Ramos (cell line): ENCODE measurements around the gene GABRR2.
"Not testable (repeated sequence)": the region's sequence is repeated elsewhere in the genome, so short reads cannot be mapped to it uniquely, and the experiment has no call there.

Experiments
- in situ Hi-C: fragments of 300-500 bp; cut with MboI; formaldehyde crosslinking; loops from one replicate; pipeline ENCODE4 v1.14.3; 2022; ENCODE audit warnings: low sequenced_read_pairs; ENCODE audit not compliant: unreplicated experiment

GABRR2 gene

GRCh38 chr6:89330910-89331309 is 15.8 kb upstream of the GABRR2 start:
- in situ Hi-C loops = no loop called here

DNA sequence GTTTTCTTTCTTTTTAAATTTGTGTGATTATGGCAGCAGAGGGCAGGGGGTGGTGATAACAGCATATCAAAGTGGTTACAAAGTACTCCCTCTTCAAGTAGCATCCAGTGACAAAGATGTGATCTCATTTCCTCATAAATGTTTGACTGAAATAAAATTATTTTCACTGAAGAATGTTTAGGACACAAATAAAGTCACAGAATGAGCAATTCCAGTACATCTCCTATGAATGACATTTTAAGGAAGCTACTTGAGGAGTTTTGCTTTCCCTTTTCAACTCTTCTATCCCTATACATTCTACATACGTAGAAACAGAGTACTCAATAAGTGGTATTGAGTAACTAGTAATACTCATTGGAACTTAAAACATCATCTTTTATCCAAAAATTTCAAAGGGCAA is 13.9 kb upstream of the GABRR2 start:
- in situ Hi-C loops = no loop called here

- in situ Hi-C loops = no loop called here
These were observed 9.2 kb upstream of the GABRR2 start for GRCh38 chr6:89324304-89324703.

DNA sequence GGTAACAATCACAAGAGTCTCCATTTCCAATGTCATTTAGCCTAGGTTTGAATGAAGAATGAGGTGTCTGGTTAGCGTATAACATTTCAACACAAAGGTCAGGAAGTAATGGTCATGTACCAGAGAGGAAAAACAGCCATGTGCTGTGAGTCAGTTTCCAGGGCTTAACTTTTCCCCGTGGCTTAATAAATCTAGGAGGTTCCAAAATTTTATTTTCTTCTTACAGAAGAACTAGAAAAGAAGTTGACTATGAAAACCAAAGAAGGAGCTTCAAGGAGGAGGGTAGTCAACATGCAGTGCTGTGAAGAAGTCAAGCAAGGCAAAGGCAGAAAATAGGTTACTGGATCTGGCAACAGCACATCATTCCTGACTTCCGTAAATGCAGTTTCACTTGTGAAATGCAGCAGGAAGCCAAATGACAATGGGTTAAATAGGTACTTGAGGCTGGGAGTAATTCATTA is 8.4 kb upstream of the GABRR2 start:
- in situ Hi-C loops = no loop called here

DNA sequence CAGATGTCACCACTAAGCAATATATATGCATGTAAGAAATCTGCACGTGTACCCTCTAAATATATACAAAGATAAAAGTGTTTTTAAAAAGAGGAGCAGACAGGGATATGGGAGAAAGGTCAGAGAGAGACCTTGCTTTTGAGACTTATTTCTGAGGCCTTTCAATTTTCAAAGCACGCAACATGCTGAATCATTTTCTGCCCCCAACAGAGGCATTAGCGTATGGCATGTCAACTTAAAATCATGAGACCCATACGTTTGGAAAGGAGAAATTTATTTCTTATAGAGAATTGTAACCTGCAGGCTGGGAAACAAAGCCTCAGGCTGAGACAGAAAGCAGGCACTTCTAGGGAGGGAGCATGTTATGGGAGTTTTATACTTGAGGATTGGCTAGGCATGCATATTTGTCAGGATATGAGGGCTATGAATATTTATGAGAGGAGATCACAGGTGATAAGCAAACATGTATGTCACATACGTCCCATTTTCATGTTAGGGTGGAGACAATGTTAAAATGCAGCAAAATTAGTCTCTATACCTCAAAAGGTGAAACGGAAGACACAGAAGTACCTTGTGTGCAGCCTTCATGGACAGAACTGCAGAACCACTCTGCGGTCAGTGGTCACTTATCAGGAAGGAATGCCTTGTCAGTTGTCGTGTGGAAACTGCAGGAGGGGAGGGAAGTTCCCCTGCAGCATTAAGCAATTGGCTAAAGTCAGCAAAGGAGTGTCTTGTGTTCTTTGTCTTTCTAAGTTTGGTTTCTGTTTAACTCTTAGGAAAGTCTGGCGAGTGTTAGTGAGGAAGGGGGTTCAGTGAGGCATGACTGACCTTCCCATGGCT is 6.3 kb upstream of the GABRR2 start:
- in situ Hi-C loops = no loop called here

DNA sequence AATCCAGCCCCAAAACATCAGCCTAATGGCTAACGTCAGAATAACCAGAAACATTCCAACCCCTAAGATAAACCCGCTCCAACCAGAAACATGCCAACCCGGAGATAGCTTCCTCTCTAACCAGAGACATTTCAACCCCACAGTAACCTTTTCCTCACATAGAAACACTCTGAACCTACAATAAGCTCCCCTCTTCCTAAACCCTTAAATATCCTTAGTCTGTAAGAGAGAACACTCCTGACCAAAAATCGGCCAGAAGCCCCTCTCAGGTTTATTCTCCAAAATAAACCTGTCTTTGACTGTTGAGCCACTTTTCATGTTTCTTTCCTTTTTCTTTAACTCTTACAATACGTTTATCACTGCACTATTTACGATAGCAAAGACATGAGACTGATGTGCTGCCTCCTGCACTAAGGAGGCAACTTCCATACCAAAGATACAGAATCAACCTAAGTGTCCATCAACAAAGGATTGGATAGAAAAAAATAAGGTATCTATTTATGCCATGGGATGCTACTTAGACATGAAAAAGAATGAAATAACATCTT is 5.0 kb upstream of the GABRR2 start:
- in situ Hi-C loops = no loop called here

DNA sequence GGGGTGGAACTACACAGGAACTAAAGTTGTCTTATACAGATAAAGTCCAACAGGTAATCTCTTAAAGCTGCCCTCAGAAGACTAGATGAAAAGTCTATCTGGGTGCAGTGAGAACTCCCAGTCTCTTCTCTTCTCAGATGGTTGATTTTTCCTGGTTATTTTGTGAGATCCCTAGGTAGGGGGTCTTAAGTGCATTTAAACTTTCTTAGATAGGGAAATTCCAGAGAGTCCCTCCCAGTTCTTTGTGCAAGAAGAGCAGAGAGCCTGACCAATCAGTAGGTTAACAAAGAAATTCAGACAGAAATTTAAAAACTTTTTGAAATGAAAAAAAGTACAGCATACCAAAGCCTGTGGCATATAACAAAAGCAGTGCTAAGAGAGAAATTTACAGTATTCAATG is 2.0 kb upstream of the GABRR2 start:
- in situ Hi-C loops = no loop called here

- in situ Hi-C loops = no loop called here
These were observed 407 bp downstream of the GABRR2 start for GRCh38 chr6:89314692-89315091.

GRCh38 chr6:89313006-89313405 is 2.1 kb downstream of the GABRR2 start:
- in situ Hi-C loops = no loop called here

GRCh38 chr6:89311853-89312531 is 3.1 kb downstream of the GABRR2 start:
- in situ Hi-C loops = no loop called here

- in situ Hi-C loops = no loop called here
These were observed 3.6 kb downstream of the GABRR2 start for GRCh38 chr6:89311530-89311852.

GRCh38 chr6:89310929-89311328 is 4.2 kb downstream of the GABRR2 start:
- in situ Hi-C loops = no loop called here

DNA sequence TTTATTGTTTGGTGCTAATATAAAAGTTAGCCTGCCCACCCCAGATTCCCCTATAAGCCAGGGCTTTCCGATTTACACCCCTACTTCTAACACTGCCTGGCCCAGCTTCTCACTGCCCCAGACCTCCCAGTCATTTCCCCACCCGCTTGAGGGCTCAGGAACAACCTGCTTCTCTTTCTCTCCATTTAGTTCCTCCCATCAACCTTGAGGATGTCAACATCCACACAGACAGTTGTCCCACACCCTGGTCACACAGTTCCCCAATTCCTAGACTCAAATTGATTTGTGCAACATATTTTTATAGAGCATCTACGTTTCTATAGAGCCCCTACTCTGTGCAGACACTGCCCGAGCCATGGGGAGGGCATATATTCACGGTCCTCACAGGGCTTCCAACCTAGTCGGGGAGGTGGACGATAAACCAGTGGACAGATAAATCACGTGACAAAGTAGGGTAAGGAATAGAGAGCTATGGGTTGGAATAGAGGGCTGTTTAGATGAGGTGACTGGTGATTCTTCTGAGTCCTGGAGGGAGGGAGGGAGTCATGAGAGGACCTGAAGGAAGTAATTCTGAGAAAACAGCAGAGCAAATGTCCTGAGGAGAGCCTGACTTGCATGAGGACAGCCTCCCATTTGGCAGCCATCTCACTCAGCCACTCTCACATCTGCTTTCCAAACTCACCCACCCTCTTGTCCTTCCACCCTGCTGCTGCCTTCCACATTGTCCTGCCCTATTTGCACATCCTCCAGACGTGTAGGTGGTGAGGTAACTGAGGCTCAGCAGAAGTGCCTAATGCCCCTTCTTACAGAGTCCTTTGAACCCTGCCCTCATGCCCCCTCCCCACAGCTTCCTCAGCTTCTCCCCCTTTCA is 6.3 kb downstream of the GABRR2 start:
- in situ Hi-C loops = no loop called here

DNA sequence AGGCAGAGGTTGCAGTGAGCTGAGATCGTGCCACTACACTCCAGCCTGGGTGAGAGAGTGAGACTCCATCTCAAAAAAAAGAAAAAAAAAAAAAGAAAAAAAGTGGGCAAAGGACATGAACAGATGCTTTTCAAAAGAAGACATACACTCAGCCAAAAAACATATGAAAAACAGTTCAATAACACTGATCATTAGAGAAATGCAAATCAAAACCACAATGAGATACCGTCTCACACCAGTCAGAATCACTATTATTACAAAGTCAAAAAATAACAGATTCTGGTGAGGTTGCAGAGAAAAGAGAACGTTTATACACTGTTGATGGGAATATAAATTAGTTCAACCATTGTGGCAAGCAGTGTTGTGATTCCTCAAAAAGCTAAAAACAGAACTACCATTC is 10.6 kb downstream of the GABRR2 start:
- in situ Hi-C loops = not testable (repeated sequence)

GRCh38 chr6:89302936-89303335 is 12.2 kb downstream of the GABRR2 start:
- in situ Hi-C loops = no loop called here

GRCh38 chr6:89302195-89302770 is 12.8 kb downstream of the GABRR2 start:
- in situ Hi-C loops = no loop called here

DNA sequence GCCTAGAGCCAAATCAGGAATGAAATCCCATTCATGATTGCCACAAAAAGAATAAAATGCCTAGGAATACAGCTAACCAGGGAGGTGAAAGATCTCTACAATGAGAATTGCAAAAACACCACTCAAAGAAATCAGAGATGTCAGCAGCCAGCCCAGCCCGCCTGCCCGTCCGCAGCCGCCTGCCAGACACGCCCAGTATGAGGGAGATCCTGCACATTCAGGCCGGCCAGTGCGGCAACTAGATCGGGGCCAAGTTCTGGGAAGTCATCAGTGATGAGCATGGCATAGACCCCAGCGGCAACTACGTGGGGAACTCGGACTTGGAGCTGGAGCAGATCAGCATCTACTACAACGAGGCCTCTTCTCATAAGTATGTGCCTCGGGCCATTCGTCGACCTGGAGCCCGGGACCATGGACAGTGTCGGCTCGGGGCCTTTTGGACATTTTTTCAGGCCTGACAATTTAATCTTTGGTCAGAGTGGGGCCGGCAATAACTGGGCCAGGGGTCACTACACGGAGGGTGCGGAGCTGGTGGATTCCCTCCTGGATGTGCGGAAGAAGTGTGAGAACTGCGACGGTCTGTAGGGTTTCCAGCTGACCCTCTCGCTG is 13.4 kb downstream of the GABRR2 start:
- in situ Hi-C loops = no loop called here

GRCh38 chr6:89299466-89299850 is 15.6 kb downstream of the GABRR2 start:
- in situ Hi-C loops = no loop called here

- in situ Hi-C loops = no loop called here
These were observed 16.2 kb downstream of the GABRR2 start for GRCh38 chr6:89298680-89299465.
